H1 (cell line): ENCODE results near the gene LRTM2. TPM values are rescaled to one million over a fixed set of nuclear protein-coding genes. Genes with fewer than 3 reads are reported as not detected.

Experiments used
- CTCF ChIA-PET: fragments of 300-600 bp; sonication (Branson Sonifier 250); formaldehyde crosslinking; loops from one replicate; lab custom pipeline; 2021; ENCODE audit not compliant: partially characterized antibody; lab: Charles Lee
- POLR2A ChIA-PET: fragments of 300-600 bp; sonication (Branson Sonifier 250); formaldehyde crosslinking; loops from one replicate; lab custom pipeline; 2021; ENCODE audit warnings: inconsistent platforms; ENCODE audit not compliant: partially characterized antibody; lab: Charles Lee
- DNase-seq, 2 experiments: peaks; one replicate each; pipeline versions ENCODE4 v3.0.0 to v3.0.0-alpha.2; 2010 to 2022; ENCODE audit warnings: low spot score in 2 of 2, low read depth in 1 of 2, mixed read lengths in 1 of 2
- FAIRE-seq: peaks from 2 replicates; lab custom pipeline; 2011; peaks lifted over from hg19 to GRCh38; lab: Jason Lieb, UNC
- H2AFZ ChIP-seq: 2 replicates; pipeline ENCODE4 v1.8.1; 2012; ENCODE audit warnings: low read length, inconsistent platforms
- H2AK5ac ChIP-seq: 2 replicates; pipeline ENCODE4 v1.6.1; 2013; ENCODE audit warnings: low read depth, low read length
- H2BK120ac ChIP-seq: replicated peaks from 2 replicates; pipeline ENCODE3; 2013; ENCODE audit warnings: low read depth, low read length, inconsistent platforms
- H2BK12ac ChIP-seq: 2 replicates; pipeline ENCODE4 v1.6.1; 2013; ENCODE audit warnings: low read depth, low read length
- H2BK15ac ChIP-seq: 2 replicates; pipeline ENCODE4 v1.6.1; 2013; ENCODE audit warnings: low read length
- H2BK20ac ChIP-seq: 2 replicates; pipeline ENCODE4 v1.6.1; 2013; ENCODE audit warnings: low read length
- H2BK5ac ChIP-seq: 2 replicates; pipeline ENCODE4 v1.6.1; 2013; ENCODE audit warnings: low read depth, low read length
- H3K14ac ChIP-seq: 2 replicates; pipeline ENCODE4 v1.6.1; 2013; ENCODE audit warnings: inconsistent platforms; ENCODE audit not compliant: insufficient read length
- H3K18ac ChIP-seq: 2 replicates; pipeline ENCODE4 v1.6.1; 2013; ENCODE audit warnings: low read length; ENCODE audit errors: extremely low read depth
- H3K23ac ChIP-seq: 2 replicates; pipeline ENCODE4 v1.6.1; 2013; ENCODE audit warnings: inconsistent platforms; ENCODE audit not compliant: insufficient read length
- H3K23me2 ChIP-seq: 2 replicates; pipeline ENCODE4 v1.6.1; 2013; ENCODE audit warnings: low read depth, low read length
- H3K27ac ChIP-seq: 2 replicates; pipeline ENCODE4 v1.6.1; 2011; ENCODE audit warnings: low read depth, low read length, inconsistent platforms
- H3K27me3 ChIP-seq, 4 experiments: replicated peaks in 1 of 4; 1 replicate in 1 of 4; 2 replicates in 3 of 4; pipeline versions ENCODE4 v1.6.1 to v1.8.1; 2011 to 2013; ENCODE audit warnings: low read length in 3 of 4, mild to moderate bottlenecking in 3 of 4, inconsistent platforms in 2 of 4, mixed read lengths in 2 of 4, moderate library complexity in 1 of 4; ENCODE audit not compliant: control insufficient read depth in 3 of 4, insufficient read depth in 3 of 4; ENCODE audit errors: extremely low read depth in 1 of 4
- H3K36me3 ChIP-seq, 4 experiments: 2 replicates each; pipeline versions ENCODE4 v1.6.1 to v1.8.1; 2011 to 2013; ENCODE audit warnings: mild to moderate bottlenecking in 4 of 4, low read length in 3 of 4, moderate library complexity in 2 of 4, control low read depth in 1 of 4, inconsistent platforms in 1 of 4; ENCODE audit not compliant: insufficient read depth in 4 of 4, control insufficient read depth in 2 of 4
- H3K4ac ChIP-seq: replicated peaks from 2 replicates; pipeline ENCODE3; 2013; ENCODE audit warnings: low read length, low read depth, mixed read lengths, inconsistent platforms; ENCODE audit not compliant: insufficient read length
- H3K4me1 ChIP-seq, 4 experiments: replicated peaks in 1 of 4; 1 replicate in 1 of 4; 2 replicates in 3 of 4; pipeline versions ENCODE4 v1.6.1 to v1.8.1; 2011 to 2013; ENCODE audit warnings: low read length in 3 of 4, inconsistent platforms in 2 of 4, mixed read lengths in 1 of 4; ENCODE audit not compliant: insufficient read depth in 4 of 4, control insufficient read depth in 3 of 4
- H3K4me2 ChIP-seq, 2 experiments: 2 replicates each; pipeline versions ENCODE4 v1.6.1 to v1.8.1; 2011 to 2013; ENCODE audit warnings: low read depth in 2 of 2, low read length in 2 of 2, control low read depth in 1 of 2, inconsistent platforms in 1 of 2, mild to moderate bottlenecking in 1 of 2; ENCODE audit not compliant: insufficient read depth in 1 of 2
- H3K4me3 ChIP-seq, 4 experiments: fragments of 200-600, 300-600 bp in 1 of 4; sonication (generic), shearing (Covaris generic), sonication (Bioruptor Twin) in 1 of 4; 2 replicates each; pipeline versions ENCODE4 v1.5.1 to v1.8.1; 2011 to 2016; ENCODE audit warnings: low read length in 4 of 4, low read depth in 3 of 4, control low read depth in 2 of 4, inconsistent platforms in 2 of 4, mild to moderate bottlenecking in 2 of 4, mixed read lengths in 1 of 4, moderate library complexity in 1 of 4; ENCODE audit not compliant: insufficient read depth in 2 of 4; ENCODE audit errors: extremely low read depth in 1 of 4
- H3K56ac ChIP-seq: replicated peaks from 2 replicates; pipeline ENCODE3; 2013; ENCODE audit warnings: low read depth, mild to moderate bottlenecking, mixed read lengths, low read length, inconsistent platforms; ENCODE audit not compliant: insufficient read length
- H3K79me1 ChIP-seq: 2 replicates; pipeline ENCODE4 v1.6.1; 2013; ENCODE audit warnings: low read depth, low read length, control low read depth
- H3K79me2 ChIP-seq, 2 experiments: 2 replicates each; pipeline versions ENCODE4 v1.6.1 to v1.8.1; 2012 to 2013; ENCODE audit warnings: low read length in 2 of 2, mild to moderate bottlenecking in 2 of 2, inconsistent platforms in 1 of 2; ENCODE audit not compliant: insufficient read depth in 2 of 2, control insufficient read depth in 1 of 2
- H3K9ac ChIP-seq, 4 experiments: replicated peaks in 1 of 4; 1 replicate in 1 of 4; 2 replicates in 3 of 4; pipeline versions ENCODE4 v1.6.1 to v1.8.1; 2011 to 2013; ENCODE audit warnings: low read depth in 3 of 4, low read length in 3 of 4, control low read depth in 2 of 4, mild to moderate bottlenecking in 2 of 4, moderate library complexity in 2 of 4, inconsistent platforms in 1 of 4; ENCODE audit errors: extremely low read depth in 1 of 4
- H3K9me3 ChIP-seq, 2 experiments: 2 replicates each; pipeline versions ENCODE4 v1.6.1 to v1.8.1; 2012 to 2013; ENCODE audit warnings: mild to moderate bottlenecking in 2 of 2, moderate library complexity in 2 of 2, control low read depth in 1 of 2, inconsistent platforms in 1 of 2, low read depth in 1 of 2, low read length in 1 of 2, mixed read lengths in 1 of 2; ENCODE audit not compliant: insufficient read depth in 2 of 2
- H4K20me1 ChIP-seq, 2 experiments: replicated peaks in 1 of 2; 2 replicates each; pipeline versions ENCODE3 to v1.8.1; 2011 to 2013; ENCODE audit warnings: inconsistent platforms in 2 of 2, low read length in 2 of 2, mild to moderate bottlenecking in 1 of 2; ENCODE audit not compliant: insufficient read depth in 2 of 2, control insufficient read depth in 1 of 2
- H4K5ac ChIP-seq: 2 replicates; pipeline ENCODE4 v1.6.1; 2013; ENCODE audit warnings: low read length, low read depth, mixed read lengths, inconsistent platforms; ENCODE audit not compliant: insufficient read length
- H4K8ac ChIP-seq: 2 replicates; pipeline ENCODE4 v1.8.0; 2013; ENCODE audit warnings: mild to moderate bottlenecking, moderate library complexity, low read length, inconsistent platforms; ENCODE audit not compliant: insufficient read depth; ENCODE audit errors: extremely low read depth
- H4K91ac ChIP-seq: replicated peaks from 2 replicates; pipeline ENCODE3; 2013; ENCODE audit warnings: low read length, mixed read lengths, inconsistent platforms; ENCODE audit not compliant: insufficient read length
- BCL11A ChIP-seq, 2 experiments: IDR thresholded peaks; one replicate each; pipeline ENCODE4 v1.6.1; 2011; ENCODE audit warnings: low read depth in 2 of 2, low read length in 2 of 2, mild to moderate bottlenecking in 2 of 2
- CEBPB ChIP-seq: IDR thresholded peaks from 2 replicates; pipeline ENCODE4 v1.6.1; 2012; ENCODE audit warnings: low read depth, low read length
- EP300 ChIP-seq, 2 experiments: IDR thresholded peaks; 1 replicate in 1 of 2; 2 replicates in 1 of 2; pipeline ENCODE4 v1.6.1; 2011 to 2012; ENCODE audit warnings: low read depth in 2 of 2, low read length in 2 of 2, mild to moderate bottlenecking in 2 of 2, borderline replicate concordance in 1 of 2, inconsistent platforms in 1 of 2, moderate library complexity in 1 of 2
- HDAC6 ChIP-seq: IDR thresholded peaks from one replicate; pipeline ENCODE4 v1.7.1; 2012; ENCODE audit warnings: low read depth, mild to moderate bottlenecking, inconsistent platforms, low read length, moderate library complexity
- PHF8 ChIP-seq: fragments of 200-600 bp; sonication (generic); conservative IDR thresholded peaks from 2 replicates; pipeline ENCODE4 v1.7.1; 2012; ENCODE audit warnings: low read depth, mild to moderate bottlenecking, inconsistent platforms, low read length, moderate library complexity
- RFX5 ChIP-seq: IDR thresholded peaks from 2 replicates; pipeline ENCODE4 v1.6.1; 2011; ENCODE audit warnings: low read depth, low read length, improper control_type of control experiment, borderline replicate concordance
- SP1 ChIP-seq: IDR thresholded peaks from 2 replicates; pipeline ENCODE4 v1.6.1; 2011; ENCODE audit warnings: low read depth, low read length
- SUZ12 ChIP-seq: fragments of 200-600 bp; sonication (generic); IDR thresholded peaks from 2 replicates; pipeline ENCODE4 v1.6.1; 2012; ENCODE audit warnings: mild to moderate bottlenecking, inconsistent platforms, low read length, moderate library complexity, mixed read lengths
- TAF1 ChIP-seq: IDR thresholded peaks from 2 replicates; pipeline ENCODE4 v1.6.1; 2011; ENCODE audit warnings: mild to moderate bottlenecking, low read depth, low read length
- TCF12 ChIP-seq: IDR thresholded peaks from 2 replicates; pipeline ENCODE4 v1.6.1; 2011; ENCODE audit warnings: low read depth, mild to moderate bottlenecking, low read length
- ZNF274 ChIP-seq: IDR thresholded peaks from 2 replicates; pipeline ENCODE4 v1.7.0; 2012; ENCODE audit warnings: low read length, borderline replicate concordance; ENCODE audit errors: extremely low read depth
- WGBS, 2 experiments: shearing (Covaris generic) in 1 of 2; methylation state at CpG; one replicate each; pipeline versions ENCODE4 v1.1.6 to v1.1.7; 2013 to 2015; ENCODE audit warnings: low lambda C conversion rate in 2 of 2, mixed read lengths in 2 of 2, inconsistent platforms in 1 of 2, low coverage in 1 of 2, missing lambda C conversion rate in 1 of 2; ENCODE audit not compliant: insufficient replicate concordance in 2 of 2, insufficient coverage in 1 of 2, insufficient read length in 1 of 2; ENCODE audit errors: extremely low coverage in 1 of 2, missing lambda C conversion rate in 1 of 2; 5-methylcytosine and 5-hydroxymethylcytosine counted together
- polyA plus RNA-seq, 7 experiments: library from polyadenylated mRNA; depleted of rRNA in 3 of 7; stranded (reverse) in 5 of 7; unstranded in 2 of 7; fragments of >200 nt in 5 of 7; fragments of 200-250 nt in 2 of 7; gene quantifications; 1 replicate in 5 of 7; 2 replicates in 1 of 7; 4 replicates in 1 of 7; pipeline versions ENCODE4 v1.2.1 to v1.2.3, GENCODE V29; 2011 to 2013; ENCODE audit warnings: missing spikeins in 2 of 7, mixed read lengths in 2 of 7
- total RNA-seq: library from RNA; stranded (reverse); fragmentation: NEBNext Ultra II Directional; extraction: Animal tissue kit (Norgen Biotek cat#: 25700); gene quantifications from 2 replicates; pipeline ENCODE4 v1.2.1, GENCODE V29; 2021
- TF ChIP-seq, protein P1 (sequence below): IDR thresholded peaks from 2 replicates; pipeline ENCODE4 v1.6.1; 2011; ENCODE audit warnings: low read length, improper control_type of control experiment

The LRTM2 gene
- total and polyA plus RNA-seq, 2 of the 8 experiments (the other 6 are each of a cell fraction or from before 2014, with no cell fraction given) = 0.06 TPM; not detected in 1

GRCh38 chr12:1810201-1810930, 10.0 kb upstream of the LRTM2 start:
- H3K14ac ChIP-seq = no peak overlapping the region
- 87% methylated on average over 18 of the region's 21 CpGs; no CpG with 5 or more reads in 1 of the 2 experiments for WGBS, 2 experiments
- H3K23ac ChIP-seq = no peak overlapping the region
- peak overlapping the region; percentile 35 for H4K8ac ChIP-seq
- ChIA-PET POLR2A (no interaction called here), CTCF (interaction anchor here (1.4 kb wide), 1 partner anchor 130 kb away, joined by 4 read pairs; no protein-coding TSS in a partner anchor)
- no peak overlapping the region for H3K27ac ChIP-seq
- H3K23me2 ChIP-seq = no peaks in the 10 kb centered on the region; the same call in 1 of the 2 replicates
- H3K4ac ChIP-seq = peak overlapping the region; percentile 62
- H3K27me3 ChIP-seq = no peaks in the 10 kb centered on the region
- H4K5ac ChIP-seq = no peak overlapping the region
- 0 out of 2 replicates have a peak overlapping the region, but pooled peaks have one; percentile 36 for H2BK15ac ChIP-seq
- H3K4me1 ChIP-seq = peaks cover 0 to 2% (median 0%) of the 10 kb centered on the region in 4 experiments; a peak in 1 of 7 replicates
- no peak overlapping the region for H4K91ac ChIP-seq
- H3K36me3 ChIP-seq = no peaks in the 10 kb centered on the region
- no peak overlapping the region for H2BK12ac ChIP-seq
- H3K4me3 ChIP-seq = no peak overlapping the region
- H4K20me1 ChIP-seq = peaks cover 0 to 2% of the 10 kb centered on the region in 2 experiments
- H2AK5ac ChIP-seq = no peak overlapping the region; the same call in 1 of the 2 replicates
- H2BK5ac ChIP-seq = peak overlapping the region; percentile 48; the same call in 1 of the 2 replicates
- DNase-seq (no peak), FAIRE-seq (no peak)
- no peaks in the 10 kb centered on the region for H3K79me2 ChIP-seq
- H3K18ac ChIP-seq = no peak overlapping the region
- no peak overlapping the region for H3K4me2 ChIP-seq
- no peaks in the 10 kb centered on the region for H3K79me1 ChIP-seq
- no peak overlapping the region for H2BK20ac ChIP-seq
- no peak overlapping the region for H3K56ac ChIP-seq
- no peaks in the 10 kb centered on the region for H3K9me3 ChIP-seq
- H2AFZ ChIP-seq = no peak overlapping the region
- no peak overlapping the region for H2BK120ac ChIP-seq
- H3K9ac ChIP-seq = no peak overlapping the region
- TF ChIP-seq TAF1 (no peak), SUZ12 (no peak), PHF8 (no peak), BCL11A (IDR thresholded peaks at IDR 0.05; ENCODE audit: low read depth in 2 of 2, low read length in 2 of 2) (no peak), TCF12 (no peak), ZNF274 (no peak), EP300 (IDR thresholded peaks at IDR 0.05; ENCODE audit: borderline replicate concordance in 1 of 2, low read depth in 2 of 2, low read length in 2 of 2) (no peak), HDAC6 (no peak), SP1 (no peak), RFX5 (no peak), CEBPB (no peak)
- TF ChIP-seq, protein P1, sequence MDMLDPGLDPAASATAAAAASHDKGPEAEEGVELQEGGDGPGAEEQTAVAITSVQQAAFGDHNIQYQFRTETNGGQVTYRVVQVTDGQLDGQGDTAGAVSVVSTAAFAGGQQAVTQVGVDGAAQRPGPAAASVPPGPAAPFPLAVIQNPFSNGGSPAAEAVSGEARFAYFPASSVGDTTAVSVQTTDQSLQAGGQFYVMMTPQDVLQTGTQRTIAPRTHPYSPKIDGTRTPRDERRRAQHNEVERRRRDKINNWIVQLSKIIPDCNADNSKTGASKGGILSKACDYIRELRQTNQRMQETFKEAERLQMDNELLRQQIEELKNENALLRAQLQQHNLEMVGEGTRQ = no peak
